ENCODE measurements around the gene TRAPPC8.
"Not testable (repeated sequence)": the region's sequence is repeated elsewhere in the genome, so short reads cannot be mapped to it uniquely, and the experiment has no call there.

Gene TRAPPC8

GRCh38 chr18:31814132-31814531 is 128.8 kb downstream of the TRAPPC8 start:
- no peak for FAIRE-seq
- no peak for TF ChIP-seq POLR2A (IDR thresholded peaks at IDR 0.05; ENCODE audit: low read depth, low read length)
- TF ChIP-seq TAF1 (IDR thresholded peaks at IDR 0.05; ENCODE audit: borderline replicate concordance, low read depth, low read length): no peak
- TF ChIP-seq POLR2AphosphoS5 (IDR thresholded peaks at IDR 0.05; ENCODE audit: low read depth, low read length): no peak
- DNase-seq (ENCODE audit: insufficient read length): no peak

GRCh38 chr18:31810336-31811130 is 132.4 kb downstream of the TRAPPC8 start:
- not testable (repeated sequence) for DNase-seq (ENCODE audit: insufficient read length); FAIRE-seq

- not testable (repeated sequence) for FAIRE-seq; DNase-seq (ENCODE audit: insufficient read length)
These were observed 133.9 kb downstream of the TRAPPC8 start for GRCh38 chr18:31809049-31809448.

GRCh38 chr18:31801078-31801477 is 141.8 kb downstream of the TRAPPC8 start:
- FAIRE-seq: no peak
- no peak for DNase-seq (ENCODE audit: insufficient read length)
- TF ChIP-seq TAF1 (IDR thresholded peaks at IDR 0.05; ENCODE audit: borderline replicate concordance, low read depth, low read length): no peak
- TF ChIP-seq POLR2A (IDR thresholded peaks at IDR 0.05; ENCODE audit: low read depth, low read length): no peak
- no peak for TF ChIP-seq POLR2AphosphoS5 (IDR thresholded peaks at IDR 0.05; ENCODE audit: low read depth, low read length)

GRCh38 chr18:31799257-31799656 is 143.7 kb downstream of the TRAPPC8 start:
- FAIRE-seq; DNase-seq (ENCODE audit: insufficient read length): not testable (repeated sequence)

- TF ChIP-seq POLR2A (IDR thresholded peaks at IDR 0.05; ENCODE audit: low read depth, low read length): no peak
- TF ChIP-seq TAF1 (IDR thresholded peaks at IDR 0.05; ENCODE audit: borderline replicate concordance, low read depth, low read length): no peak
- no peak for TF ChIP-seq POLR2AphosphoS5 (IDR thresholded peaks at IDR 0.05; ENCODE audit: low read depth, low read length)
- FAIRE-seq: no peak
- DNase-seq (ENCODE audit: insufficient read length): no peak
These were observed 144.5 kb downstream of the TRAPPC8 start for GRCh38 chr18:31798399-31798798.

GRCh38 chr18:31795747-31796146 is 147.2 kb downstream of the TRAPPC8 start:
- DNase-seq (ENCODE audit: insufficient read length) (no peak), FAIRE-seq (no peak)
- no peak for TF ChIP-seq TAF1 (IDR thresholded peaks at IDR 0.05; ENCODE audit: borderline replicate concordance, low read depth, low read length)
- no peak for TF ChIP-seq POLR2A (IDR thresholded peaks at IDR 0.05; ENCODE audit: low read depth, low read length)
- no peak for TF ChIP-seq POLR2AphosphoS5 (IDR thresholded peaks at IDR 0.05; ENCODE audit: low read depth, low read length)

GRCh38 chr18:31793531-31793930 is 149.4 kb downstream of the TRAPPC8 start:
- DNase-seq (ENCODE audit: insufficient read length) (no peak), FAIRE-seq (no peak)
- TF ChIP-seq POLR2A (IDR thresholded peaks at IDR 0.05; ENCODE audit: low read depth, low read length) (no peak), TAF1 (IDR thresholded peaks at IDR 0.05; ENCODE audit: borderline replicate concordance, low read depth, low read length) (no peak), POLR2AphosphoS5 (IDR thresholded peaks at IDR 0.05; ENCODE audit: low read depth, low read length) (no peak)

- DNase-seq (ENCODE audit: insufficient read length) (no peak), FAIRE-seq (peak; percentile 76)
- TF ChIP-seq POLR2A (IDR thresholded peaks at IDR 0.05; ENCODE audit: low read depth, low read length): no peak
- no peak for TF ChIP-seq POLR2AphosphoS5 (IDR thresholded peaks at IDR 0.05; ENCODE audit: low read depth, low read length)
- no peak for TF ChIP-seq TAF1 (IDR thresholded peaks at IDR 0.05; ENCODE audit: borderline replicate concordance, low read depth, low read length)
These were observed 150.4 kb downstream of the TRAPPC8 start for GRCh38 chr18:31792580-31792911.

GRCh38 chr18:31791817-31792579 is 150.9 kb downstream of the TRAPPC8 start:
- peak; percentile 92 for FAIRE-seq
- DNase-seq (ENCODE audit: insufficient read length): peak; percentile 28
- TF ChIP-seq POLR2A (IDR thresholded peaks at IDR 0.05; ENCODE audit: low read depth, low read length) (no peak), TAF1 (IDR thresholded peaks at IDR 0.05; ENCODE audit: borderline replicate concordance, low read depth, low read length) (no peak), POLR2AphosphoS5 (IDR thresholded peaks at IDR 0.05; ENCODE audit: low read depth, low read length) (no peak)

- no peak for FAIRE-seq
- TF ChIP-seq POLR2AphosphoS5 (IDR thresholded peaks at IDR 0.05; ENCODE audit: low read depth, low read length): no peak
- TF ChIP-seq POLR2A (IDR thresholded peaks at IDR 0.05; ENCODE audit: low read depth, low read length): no peak
- no peak for TF ChIP-seq TAF1 (IDR thresholded peaks at IDR 0.05; ENCODE audit: borderline replicate concordance, low read depth, low read length)
- no peak for DNase-seq (ENCODE audit: insufficient read length)
These were observed 153.5 kb downstream of the TRAPPC8 start for GRCh38 chr18:31789409-31789808.

- no peak for TF ChIP-seq TAF1 (IDR thresholded peaks at IDR 0.05; ENCODE audit: borderline replicate concordance, low read depth, low read length)
- TF ChIP-seq POLR2AphosphoS5 (IDR thresholded peaks at IDR 0.05; ENCODE audit: low read depth, low read length): no peak
- no peak for FAIRE-seq
- no peak for DNase-seq (ENCODE audit: insufficient read length)
These were observed 159.9 kb downstream of the TRAPPC8 start for GRCh38 chr18:31783059-31783458.
